HG03442 (cell line): ENCODE data around the gene ADD2.
A peak's percentile ranks its signal among the peaks of the same experiment; 100 is the strongest.

Experiments used
- ATAC-seq: cut with Tn5 transposase; IDR thresholded peaks from one replicate; pipeline ENCODE4 v1.9.1; 2021; ENCODE audit warnings: mild to moderate bottlenecking, moderate library complexity; ENCODE audit not compliant: unreplicated experiment

ADD2 gene

GRCh38 chr2:70707706-70708105 is 60.3 kb downstream of the ADD2 start:
- ATAC-seq: no peak

DNA sequence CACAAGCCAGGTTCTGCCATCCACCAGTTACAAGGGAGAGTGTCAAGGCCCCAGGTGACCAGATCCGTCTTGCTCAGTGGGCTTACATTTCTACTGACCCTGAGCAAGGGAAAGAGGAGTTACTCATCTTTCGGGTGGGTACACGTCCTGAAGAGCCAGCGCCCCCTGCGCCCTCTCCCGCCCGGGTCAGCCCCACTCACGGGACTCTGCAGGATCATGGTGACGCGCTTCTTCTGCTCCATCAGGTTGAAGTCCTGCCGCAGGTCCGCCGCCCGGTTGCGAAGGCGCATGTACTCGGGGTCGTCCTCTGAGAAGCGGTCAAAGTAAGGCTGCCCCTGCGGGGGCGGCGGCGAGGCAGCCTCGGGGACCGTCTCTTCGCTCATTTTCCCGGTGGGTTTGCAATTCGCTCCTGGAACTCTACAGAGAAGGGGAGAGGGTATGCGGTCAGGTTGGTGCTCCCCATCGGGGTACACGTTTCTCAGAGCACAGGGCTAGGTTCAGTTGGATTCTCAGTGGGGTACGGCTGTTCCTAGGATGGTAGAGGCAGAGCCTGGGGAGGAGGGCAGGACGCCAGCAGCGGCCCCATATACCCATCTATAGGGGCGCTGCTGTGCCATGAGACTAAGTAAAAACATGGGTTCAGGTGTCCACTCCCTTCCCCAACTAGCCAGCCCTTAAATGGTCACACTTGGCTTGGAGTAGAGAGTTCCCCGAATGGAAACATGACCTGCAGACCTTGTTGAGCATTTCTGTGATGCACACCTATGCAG is 61.8 kb downstream of the ADD2 start:
- no peak for ATAC-seq

- ATAC-seq: no peak
These were observed 62.7 kb downstream of the ADD2 start for GRCh38 chr2:70705160-70705850.

DNA sequence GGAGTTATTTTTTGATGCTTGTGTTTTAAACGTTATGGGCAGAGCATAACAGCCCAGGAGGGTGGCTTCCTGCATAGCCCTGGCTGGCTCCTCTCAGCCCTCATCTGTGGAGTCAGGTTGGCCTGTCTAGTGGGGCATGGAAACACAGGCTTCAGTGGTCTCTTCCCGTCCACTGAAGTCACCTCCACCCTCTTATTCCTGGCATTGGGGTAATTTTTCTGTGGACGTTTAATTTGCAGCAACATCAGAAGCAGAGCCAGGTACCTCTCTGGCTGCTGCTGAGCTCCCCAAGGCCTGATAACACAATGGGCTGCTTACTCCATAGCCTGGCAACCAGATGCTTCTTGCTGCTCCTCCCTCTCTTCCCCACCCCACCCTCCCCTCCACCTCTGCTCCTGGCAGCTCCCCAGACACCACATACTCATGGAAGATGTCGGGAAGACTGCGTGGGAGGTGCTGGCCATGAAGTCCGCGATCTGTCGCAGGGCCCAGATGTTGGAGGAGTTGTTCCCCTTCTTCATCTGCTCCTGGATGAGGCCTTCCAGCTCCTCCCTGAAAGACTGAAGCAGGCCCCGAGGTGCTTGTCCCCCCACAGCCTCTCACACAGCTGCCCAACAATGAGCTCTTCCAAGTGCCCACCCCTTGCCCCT is 64.0 kb downstream of the ADD2 start:
- no peak for ATAC-seq

- ATAC-seq: no peak
These were observed 65.1 kb downstream of the ADD2 start for GRCh38 chr2:70702711-70703395.

DNA sequence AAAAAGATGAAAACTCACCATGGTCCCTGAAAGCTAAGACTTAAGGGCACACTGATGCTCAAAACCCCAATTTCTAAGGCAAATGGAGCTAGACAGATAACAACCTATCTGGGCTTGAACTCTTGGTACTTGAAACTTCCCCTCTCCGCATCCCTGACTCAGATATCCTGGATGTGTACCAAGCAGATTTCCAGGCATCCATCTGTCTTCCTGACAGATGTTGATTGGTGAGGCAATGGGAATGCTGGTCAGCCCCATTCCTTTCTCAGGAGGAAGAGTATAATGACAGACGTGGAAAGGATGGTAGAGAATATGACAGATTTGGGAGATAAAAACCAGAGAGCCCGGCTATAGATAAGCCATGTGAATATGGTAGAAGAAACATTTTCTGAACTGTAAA is 69.2 kb downstream of the ADD2 start:
- ATAC-seq: no peak

DNA sequence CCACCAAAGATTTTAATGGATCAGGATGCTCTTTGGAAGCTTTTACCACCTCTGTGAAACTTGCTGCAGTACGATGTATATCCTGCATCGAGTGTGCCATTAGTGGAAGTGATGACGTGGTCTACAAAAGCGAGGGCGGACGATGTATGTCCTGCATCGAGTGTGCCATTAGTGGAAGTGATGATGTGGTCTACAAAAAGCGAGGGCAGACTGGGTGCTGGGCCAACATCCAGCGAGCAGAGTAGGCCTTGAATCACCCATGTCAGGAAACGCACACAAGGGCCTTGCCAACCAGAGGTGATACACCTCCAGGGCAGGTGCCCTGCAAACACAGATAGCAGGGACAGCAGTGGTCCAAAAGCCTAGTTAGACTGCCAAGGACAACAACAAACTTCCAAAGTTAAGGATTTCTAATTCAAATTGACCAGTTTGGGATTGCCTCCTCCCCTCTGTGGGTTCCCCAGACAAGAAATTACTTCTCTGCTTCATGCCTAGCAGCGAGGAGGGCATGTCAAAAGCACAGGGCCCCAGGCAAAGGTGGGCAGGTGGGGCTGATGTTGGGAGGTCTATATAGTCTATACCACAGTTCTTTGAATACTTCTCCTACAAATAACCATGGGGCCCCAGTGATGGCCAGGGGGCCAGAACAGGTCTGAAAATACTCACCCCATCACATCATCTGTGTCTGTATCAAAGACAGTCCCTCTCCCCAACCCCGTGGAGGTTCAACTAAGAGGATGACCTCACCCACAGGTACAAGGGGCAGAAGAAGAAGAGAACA is 70.2 kb downstream of the ADD2 start:
- ATAC-seq: no peak

DNA sequence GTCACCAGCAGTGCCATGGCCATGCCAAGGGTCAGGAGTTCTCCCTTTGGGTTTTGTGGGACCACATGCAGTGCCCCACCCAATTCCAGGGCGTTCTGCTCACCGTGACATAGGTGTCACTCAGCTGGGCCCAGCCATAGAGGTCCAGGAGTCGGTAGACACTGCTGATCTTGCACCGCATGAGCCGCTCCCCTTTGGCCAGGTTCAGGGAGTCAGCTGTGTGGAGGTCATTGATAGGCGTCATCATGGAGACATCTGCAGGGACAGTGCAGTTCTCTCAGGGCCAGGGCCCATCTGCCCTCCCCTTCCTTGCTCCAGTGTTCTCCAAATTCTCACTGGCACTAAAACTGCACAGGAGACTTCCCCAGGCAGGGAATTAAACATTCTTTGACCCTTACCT is 71.9 kb downstream of the ADD2 start:
- ATAC-seq: no peak

- ATAC-seq: no peak
These were observed 75.7 kb downstream of the ADD2 start for GRCh38 chr2:70692256-70692655.

DNA sequence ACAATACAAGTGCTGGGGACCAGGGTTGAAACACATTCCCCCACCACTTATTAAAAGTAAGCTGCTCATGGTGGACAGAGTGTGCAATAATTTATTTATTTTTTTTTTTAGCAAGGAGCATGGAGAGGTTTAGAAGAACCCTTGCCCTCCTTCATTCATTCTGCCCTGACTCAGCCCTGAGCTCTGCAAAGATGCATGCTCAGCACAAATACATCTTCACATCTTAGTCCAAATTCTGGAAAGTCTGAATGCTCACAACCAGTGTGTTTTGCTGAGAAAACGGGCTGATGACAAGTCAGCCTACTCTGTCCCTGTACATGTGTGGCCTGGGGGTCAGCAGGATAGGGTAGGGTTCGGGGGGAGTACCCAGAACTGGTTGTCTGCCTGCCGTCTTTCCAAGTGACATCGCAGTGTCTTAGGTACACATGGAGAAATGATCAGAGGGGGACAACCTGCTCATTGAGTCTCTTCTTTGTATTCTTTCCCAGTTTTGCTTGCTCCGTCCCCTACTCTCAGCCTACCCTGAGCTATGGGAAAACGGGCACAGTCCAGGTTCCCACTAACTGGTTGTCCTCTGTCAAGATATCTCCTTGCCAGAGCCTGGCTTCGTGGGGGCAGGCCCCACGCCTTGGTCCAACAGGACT is 76.4 kb downstream of the ADD2 start:
- ATAC-seq: no peak

DNA sequence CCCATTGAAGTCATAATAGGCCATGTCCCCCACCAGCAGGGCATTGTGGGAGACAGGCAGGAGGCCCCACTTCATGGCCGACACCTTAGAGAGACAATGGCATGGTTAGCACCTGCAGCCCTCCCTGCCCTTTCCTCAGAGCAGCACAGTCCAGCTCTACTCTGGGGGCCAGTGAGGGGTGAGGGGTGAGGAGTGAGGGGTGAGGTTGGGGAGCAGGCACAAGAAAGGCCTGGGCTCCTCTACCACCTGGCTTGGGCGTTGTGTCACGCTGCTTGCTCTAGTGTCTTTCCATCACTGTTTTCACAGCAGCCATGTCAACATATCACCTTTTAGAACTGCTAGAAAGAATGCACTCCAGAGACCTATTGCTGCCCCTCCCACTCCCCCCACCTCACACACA is 77.2 kb downstream of the ADD2 start:
- no peak for ATAC-seq

DNA sequence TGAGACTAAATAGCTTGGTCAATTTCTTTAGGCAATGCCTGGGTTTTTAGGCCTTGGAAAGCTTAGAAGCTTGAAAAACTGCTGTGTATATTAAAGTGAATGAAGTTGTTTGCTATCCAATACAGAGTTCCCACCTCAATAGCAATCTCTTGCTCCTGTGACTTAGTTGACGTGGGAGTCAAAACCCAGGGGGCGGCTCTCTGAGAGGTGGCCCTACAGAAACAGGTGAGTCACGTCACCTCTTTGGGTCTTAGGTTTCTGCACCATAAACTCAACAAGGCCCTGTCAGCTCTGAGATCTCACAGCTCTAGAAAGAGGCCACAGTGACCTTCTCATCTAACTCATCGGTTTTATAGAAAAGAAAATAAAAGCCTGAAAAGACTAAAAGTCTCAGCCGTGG is 79.6 kb downstream of the ADD2 start:
- no peak for ATAC-seq

GRCh38 chr2:70687461-70687795 is 80.6 kb downstream of the ADD2 start:
- ATAC-seq: no peak

DNA sequence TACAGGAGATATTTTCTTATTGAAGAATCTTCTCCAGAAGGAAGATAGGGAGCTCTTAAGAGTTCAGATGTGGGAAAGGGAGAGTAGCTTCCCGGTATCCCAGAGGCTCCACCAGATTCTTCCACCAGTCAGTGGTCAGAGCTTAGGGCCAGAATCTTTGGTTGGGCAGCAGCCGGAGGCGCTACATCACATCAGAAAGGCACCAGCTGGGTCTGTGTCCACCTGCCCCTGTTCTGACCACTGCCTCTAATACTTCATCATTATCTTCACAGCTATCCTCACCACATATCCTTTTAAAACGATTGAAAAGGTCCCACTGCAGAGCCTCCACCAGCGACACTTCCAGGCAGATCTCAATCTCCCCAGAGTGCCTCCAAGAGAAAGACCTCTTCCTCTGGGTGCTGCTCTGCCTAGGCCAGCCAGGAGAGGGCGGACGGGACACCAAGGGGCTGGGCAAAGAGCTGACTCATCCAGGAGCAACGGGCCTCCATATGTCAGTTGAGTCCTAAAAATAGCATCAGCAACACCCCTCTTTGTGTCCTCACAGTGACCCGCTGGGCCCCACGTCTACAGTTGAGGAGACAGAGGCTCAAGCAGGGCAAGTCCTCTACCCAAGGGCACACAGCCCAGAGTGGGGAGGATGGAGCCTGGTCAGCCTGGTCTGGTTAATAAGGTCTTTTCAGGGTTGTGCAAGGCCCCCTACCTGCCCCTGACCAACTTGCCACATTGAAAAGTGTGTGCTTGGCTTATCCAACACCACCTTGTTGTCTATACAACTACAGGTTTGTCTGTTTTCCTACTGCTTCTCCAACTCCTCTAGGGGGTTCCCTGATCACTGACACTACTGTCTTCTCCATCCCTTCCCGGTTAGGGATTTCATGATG is 81.2 kb downstream of the ADD2 start:
- ATAC-seq: peak; percentile 73

GRCh38 chr2:70685771-70686171 is 82.2 kb downstream of the ADD2 start:
- no peak for ATAC-seq

DNA sequence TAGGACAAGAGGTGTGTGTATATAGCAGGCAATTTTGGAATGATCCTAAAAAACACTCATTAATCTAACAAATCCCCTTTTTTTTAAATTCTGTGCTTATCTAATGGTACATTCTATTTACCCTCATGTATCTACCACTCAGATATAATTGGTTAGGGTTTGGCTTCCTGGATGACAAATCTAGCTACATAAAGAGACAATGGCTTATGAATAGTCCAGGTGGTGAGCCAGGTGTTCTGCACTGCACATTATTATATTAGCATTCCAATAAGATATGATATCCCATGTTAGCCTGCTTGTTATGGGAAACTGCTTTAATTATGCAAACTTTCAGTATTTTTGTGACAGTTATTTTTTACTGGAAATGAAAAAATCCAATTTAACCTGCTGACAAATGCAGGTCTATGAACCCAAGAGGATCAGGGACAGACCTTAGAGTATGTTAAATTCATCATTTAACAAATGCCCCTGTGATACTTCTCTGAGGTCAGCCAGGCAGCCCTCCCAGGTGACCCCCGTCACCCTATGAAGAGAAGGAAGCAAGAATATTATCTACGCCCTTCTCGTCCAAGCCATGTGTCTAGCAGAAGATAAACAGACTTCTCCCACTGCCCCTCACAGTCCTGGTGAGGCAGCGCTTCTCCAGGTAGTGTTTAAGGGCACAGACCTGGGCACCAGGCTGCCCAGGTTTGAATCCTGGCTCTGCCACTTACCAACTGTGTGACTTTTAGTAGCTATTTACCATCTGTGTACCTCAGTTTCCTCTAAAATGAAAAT is 83.0 kb downstream of the ADD2 start:
- no peak for ATAC-seq

- ATAC-seq: no peak
These were observed 84.5 kb downstream of the ADD2 start for GRCh38 chr2:70683455-70683854.

DNA sequence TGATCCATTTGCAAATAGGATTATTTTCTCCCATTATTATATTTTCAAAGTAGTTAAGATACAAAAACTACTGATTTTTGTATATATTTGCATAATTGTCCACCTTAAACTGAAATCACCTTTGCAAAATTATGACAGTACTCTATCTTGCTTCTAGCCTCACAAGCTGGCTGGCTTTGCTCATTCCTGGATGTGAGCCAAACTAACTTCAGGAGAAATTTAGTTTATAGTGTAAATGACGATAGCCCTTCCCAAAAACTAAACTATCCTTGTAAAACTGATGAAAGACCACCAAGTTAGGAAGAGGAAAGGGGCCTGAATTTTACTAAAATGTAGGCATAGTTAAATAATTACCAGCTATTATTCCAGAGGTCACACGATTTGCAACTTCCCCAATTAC is 87.3 kb downstream of the ADD2 start:
- no peak for ATAC-seq

DNA sequence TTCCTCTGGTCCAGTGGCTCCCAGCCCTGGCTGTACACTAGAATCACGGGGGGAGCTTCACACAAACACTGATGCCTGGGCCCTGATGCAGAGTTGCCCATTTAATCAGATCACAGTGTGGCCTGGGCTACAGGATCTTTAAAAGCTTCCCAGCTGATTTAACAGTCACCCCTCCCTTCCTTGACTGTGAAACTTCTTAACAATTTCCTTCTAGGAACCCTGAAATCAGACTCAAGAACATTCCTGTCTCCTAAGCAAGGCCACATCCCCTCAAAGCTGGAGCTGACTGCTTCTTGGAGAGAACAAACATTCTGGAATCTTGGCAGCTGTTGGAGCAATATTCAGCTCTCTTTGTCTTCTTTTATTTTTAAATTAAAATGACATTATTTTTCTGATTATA is 88.7 kb downstream of the ADD2 start:
- no peak for ATAC-seq
